ENCODE results near the gene SLC26A8.
"Not testable (repeated sequence)": the region's sequence is repeated elsewhere in the genome, so short reads cannot be mapped to it uniquely, and the experiment has no call there.

Gene SLC26A8

DNA sequence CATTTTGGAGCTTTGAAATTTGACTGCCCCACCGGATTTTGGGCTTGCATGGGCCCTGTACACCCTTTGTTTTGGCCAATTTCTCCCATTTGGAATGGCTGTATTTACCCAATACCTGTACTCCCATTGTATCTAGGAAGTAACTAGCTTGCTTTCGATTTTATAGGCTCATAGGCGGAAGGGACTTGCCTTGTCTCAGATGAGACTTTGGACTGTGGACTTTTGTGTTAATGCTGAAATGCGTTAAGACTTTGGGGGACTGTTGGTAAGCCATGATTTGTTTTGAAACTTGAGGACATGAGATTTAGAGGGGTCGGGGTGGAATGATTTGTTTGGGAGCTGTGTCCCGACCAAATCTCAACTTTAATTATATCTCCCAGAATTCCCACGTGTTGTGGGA, 83.3 kb downstream of the SLC26A8 start:
- not testable (repeated sequence) for DNase-seq

DNA sequence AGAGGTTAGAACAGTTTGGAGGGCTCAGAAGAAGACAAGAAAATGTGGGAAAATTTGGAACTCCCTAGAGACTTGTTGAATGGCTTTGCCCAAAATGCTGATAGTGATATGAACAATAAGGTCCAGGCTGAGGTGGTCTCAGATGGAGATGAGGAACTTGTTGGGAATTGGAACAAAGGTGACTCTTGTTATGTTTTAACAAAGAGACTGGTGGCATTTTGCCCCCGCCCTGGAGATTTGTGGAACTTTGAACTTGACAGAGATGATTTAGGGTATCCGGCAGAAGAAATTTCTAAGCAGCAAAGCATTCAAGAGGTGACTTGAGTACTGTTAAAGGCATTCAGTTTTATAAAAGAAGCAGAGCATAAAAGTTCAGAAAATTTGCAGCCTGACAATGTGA, 84.4 kb downstream of the SLC26A8 start:
- DNase-seq, result not testable (repeated sequence)

GRCh38 chr6:35939259-35939658, 85.2 kb downstream of the SLC26A8 start:
- not testable (repeated sequence) for DNase-seq

DNA sequence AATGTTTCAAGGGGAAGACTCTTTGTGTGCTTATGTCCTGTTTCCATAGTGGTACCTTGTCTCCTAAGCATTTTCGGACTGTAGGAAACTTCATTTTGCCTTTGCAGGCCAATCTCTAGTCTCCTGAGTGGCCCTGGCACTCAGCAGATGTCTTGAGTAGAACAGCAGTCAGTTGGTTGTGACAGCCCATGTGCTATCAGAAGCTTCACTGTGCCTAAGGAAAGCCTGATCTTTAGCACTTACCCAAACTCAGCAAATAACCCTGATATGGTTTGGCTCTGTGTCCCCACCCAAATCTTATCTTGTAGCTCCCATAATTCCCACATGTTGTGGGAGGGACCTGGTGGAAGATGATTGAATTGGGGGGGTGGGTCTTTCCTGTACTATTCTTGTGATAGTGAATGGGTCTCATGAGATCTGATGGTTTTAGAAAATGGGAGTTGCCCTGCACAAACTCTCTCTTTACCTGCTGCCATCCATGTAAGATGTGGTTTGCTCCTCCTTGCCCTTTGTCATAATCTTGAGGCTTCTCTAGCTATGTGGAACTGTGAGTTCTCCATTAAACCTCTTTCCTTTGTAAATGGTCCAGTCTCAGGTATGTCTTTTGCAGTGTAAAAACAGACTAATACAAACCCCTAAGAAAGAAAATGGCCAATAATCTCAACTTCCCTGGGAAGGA, 87.6 kb downstream of the SLC26A8 start:
- no peak for DNase-seq

GRCh38 chr6:35935469-35935868, 89.0 kb downstream of the SLC26A8 start:
- no peak for DNase-seq

DNA sequence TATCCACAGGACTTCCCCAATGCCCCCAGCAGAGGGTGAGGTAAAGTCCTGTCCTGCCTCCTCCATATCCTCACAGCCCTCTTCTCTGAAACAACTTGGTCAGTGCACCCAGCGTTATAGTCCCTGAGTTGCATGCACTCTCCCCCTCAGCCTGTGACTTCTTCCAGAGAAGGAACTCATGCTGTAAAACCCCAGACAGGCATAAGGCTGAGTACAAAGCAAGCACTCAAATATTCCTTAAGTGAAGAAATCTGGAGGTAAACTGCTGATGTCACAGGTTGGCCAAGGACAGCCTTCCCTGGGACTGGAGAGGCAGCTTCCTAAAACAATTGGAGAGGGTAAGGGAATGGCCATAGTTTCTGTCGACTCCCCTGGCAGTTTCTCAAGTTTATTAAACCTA, 90.6 kb downstream of the SLC26A8 start:
- DNase-seq, result no peak

DNA sequence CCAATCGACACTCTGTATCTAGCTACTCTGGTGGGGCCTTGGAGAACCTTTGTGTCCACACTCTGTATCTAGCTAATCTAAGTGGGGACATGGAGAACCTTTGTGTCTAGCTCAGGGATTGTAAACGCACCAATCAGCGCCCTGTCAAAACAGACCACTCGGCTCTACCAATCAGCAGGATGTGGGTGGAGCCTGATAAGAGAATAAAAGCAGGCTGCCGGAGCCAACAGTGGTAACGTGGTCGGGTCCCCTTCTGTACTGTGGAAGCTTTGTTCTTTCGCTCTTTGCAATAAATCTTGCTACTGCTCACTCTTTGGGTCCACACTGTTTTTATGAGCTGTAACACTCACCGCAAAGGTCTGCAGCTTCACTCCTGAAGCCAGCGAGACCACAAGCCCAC, 92.6 kb downstream of the SLC26A8 start:
- not testable (repeated sequence) for DNase-seq

DNA sequence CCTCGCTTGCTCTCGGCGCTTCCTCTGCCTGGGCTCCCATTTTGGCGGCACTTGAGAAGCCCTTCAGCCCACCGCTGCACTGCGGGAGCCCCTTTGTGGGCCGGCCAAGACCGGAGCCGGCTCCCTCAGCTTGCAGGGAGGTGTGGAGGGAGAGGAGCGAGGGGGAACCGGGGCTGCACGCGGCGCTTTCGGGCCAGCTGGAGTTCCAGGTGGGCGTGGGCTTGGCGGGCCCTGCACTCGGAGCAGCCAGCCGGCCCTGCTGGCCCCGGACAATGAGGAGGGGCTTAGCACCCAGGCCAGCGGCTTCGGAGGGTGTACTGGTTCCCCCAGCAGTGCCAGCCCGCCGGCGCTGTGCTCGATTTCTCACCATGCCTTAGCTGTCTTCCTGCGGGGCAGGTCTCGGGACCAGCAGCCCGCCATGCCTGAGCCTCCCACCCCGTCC, 93.3 kb downstream of the SLC26A8 start:
- no peak for DNase-seq

DNA sequence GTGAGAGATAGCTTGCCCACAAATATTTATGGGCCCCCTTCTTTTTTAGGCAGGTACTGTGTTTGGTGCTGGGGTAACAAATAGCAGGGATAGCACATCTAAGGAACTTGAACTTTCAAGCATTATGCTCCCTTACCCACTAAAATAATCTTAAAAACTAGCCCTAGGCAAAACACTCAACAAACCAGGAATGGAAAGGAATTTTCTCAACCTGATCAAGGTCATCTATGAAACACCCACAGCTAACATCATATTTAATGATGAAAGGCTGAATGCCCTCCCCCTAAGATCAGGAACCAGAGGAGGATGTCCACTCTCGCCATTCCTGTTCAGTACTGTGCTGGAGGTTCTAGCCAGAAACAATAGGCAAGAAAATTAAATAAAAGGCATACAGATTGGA, 94.8 kb downstream of the SLC26A8 start:
- DNase-seq, result no peak

- DNase-seq, result no peak
Observed at GRCh38 chr6:35926509-35927215, 97.8 kb downstream of the SLC26A8 start.

- DNase-seq, result no peak
Observed at GRCh38 chr6:35925961-35926360, 98.5 kb downstream of the SLC26A8 start.

- no peak for DNase-seq
Observed at GRCh38 chr6:35924146-35924545, 100.3 kb downstream of the SLC26A8 start.

DNA sequence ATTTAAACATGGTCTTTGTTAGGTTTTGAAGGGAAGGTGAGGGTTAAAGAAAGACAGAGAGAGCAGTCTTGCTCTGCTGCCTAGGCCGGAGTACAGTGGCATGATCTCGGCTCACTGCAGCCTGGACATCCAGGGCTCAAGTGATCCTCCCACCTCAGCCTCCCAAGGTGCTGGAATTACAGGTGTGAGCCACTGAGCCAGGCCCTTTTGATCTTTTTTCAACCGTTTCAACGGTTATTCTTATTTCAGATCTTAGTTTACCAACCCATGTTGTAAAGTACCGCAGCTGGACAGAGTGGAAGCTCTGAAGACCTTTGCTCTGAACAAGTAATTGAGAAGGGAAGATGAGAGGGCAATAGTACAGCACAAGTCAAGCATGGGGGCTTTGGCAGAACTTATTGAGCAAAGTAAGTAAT, 102.3 kb downstream of the SLC26A8 start:
- no peak for DNase-seq

GRCh38 chr6:35920793-35921732, 103.4 kb downstream of the SLC26A8 start, which contains the start of gene SRPK1:
TSS of gene SRPK1 (minus strand) at chr6:35921098. CDS start at chr6:35921056, 42 bp downstream.
- peak; percentile 95 for DNase-seq

DNA sequence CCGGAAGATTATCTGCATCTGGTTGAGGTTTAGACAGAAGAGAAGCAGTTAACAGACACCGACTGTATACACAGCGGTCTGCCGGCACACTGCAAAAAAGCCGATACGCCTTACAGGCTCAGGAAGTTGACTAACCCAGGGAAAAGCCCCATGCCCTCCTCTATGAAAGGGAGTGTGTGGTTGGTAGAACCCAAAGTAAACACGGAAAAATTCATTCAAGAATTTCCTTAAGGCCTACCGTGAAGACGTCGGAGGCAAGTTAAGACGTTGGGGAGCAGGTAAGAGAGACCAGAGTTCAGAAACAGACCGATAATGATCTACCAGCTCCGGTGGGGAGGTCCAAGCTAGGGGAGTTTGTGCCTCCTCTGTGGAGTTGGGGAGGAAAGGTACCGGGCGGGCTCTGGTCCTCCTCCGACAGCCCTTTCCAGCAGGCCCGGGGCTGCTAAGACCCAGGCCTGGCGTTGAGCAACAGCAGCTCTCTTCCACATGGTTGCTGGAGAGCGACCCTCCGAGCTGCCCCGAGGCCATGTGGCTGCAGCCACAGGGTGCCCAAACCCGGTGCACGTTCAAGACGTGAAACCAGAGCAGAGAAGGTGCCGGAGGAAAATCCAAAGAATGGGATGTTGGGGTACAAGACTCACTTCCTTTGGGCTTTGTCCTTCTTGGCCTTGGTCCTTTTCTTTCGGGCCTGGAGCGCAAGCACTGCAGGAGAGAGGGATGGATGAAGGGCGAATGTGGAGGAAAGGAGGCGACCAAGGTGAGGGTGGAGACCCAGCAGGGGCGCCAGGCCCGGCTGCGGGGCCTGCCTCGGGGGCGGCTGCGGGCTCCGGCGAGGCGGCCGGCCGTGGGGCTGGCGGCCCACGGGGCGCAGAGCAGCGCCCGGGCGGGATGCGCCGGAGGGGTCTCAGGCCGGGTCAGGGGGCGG, 104.4 kb downstream of the SLC26A8 start:
- DNase-seq, result peak; percentile 73

DNA sequence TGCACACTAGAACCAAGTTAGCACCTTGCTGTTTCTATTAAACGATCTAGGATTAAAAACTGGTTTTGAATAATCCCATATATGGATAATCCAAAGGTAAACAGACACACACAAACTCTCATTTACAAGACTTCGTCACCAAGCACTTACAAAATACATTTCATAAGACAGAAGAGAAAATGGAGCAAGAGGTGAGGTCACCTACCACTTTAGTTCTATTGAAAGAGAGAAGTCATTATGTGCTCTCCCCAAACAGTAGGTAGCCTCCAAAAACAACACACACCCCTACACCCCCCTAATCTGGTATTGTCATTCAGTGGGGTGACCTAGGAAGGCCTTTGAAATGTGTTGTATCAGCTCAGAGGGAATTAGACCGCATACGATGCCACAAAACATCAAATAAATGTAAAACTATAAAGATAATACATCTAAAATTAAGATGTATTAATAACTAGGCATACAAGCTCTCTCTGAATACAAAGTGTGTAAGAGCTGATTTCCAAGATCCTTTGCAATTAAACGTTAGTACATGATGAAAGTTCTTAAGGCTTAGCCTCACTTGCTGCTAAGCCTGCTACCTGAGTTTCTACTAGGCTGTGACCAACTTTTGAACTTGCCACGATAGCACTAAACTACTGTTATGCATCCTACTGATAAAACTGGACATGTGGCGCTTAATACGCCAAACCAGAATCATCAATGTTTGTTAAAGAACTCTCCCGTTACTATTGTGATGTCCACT, 105.2 kb downstream of the SLC26A8 start:
- no peak for DNase-seq

- not testable (repeated sequence) for DNase-seq
Observed at GRCh38 chr6:35916893-35917292, 107.5 kb downstream of the SLC26A8 start.

DNA sequence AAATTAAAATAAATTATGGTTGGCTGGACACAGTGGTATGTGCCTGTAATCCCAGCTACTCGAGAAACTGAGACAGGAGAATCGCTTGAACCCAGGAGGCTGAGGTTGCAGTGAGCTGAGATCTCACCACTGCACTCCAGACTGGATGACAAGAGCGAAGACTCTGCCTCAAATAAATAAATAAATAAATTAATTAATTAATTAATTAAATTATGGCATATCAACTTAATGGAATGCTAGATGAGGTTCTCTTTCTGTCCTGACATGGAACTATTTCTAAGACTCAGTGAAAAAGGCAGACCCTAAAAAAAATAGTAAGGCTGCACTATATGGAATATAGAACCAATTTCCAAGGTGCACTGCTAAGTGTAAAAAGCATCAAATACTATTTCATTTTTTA, 108.4 kb downstream of the SLC26A8 start:
- DNase-seq, result no peak

- no peak for DNase-seq
Observed at GRCh38 chr6:35914536-35914935, 109.9 kb downstream of the SLC26A8 start.

- DNase-seq, result no peak
Observed at GRCh38 chr6:35911871-35912653, 112.4 kb downstream of the SLC26A8 start.

Measured in activated CD8-positive, alpha-beta memory T cell treated with anti-CD3 and anti-CD28 coated beads, Interleukin-2, amount 50 U/mL, for 48 hours (primary cell).